GM19395 (cell line): ENCODE results near the gene DEFB123.
"Not testable (repeated sequence)": the region's sequence is repeated elsewhere in the genome, so short reads cannot be mapped to it uniquely, and the experiment has no call there.

Experiments
- ATAC-seq: cut with Tn5 transposase; IDR thresholded peaks from one replicate; pipeline ENCODE4 v1.9.1; 2021; ENCODE audit warnings: mild to moderate bottlenecking, moderate library complexity; ENCODE audit not compliant: unreplicated experiment

DEFB123 gene, protein sequence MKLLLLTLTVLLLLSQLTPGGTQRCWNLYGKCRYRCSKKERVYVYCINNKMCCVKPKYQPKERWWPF

DNA sequence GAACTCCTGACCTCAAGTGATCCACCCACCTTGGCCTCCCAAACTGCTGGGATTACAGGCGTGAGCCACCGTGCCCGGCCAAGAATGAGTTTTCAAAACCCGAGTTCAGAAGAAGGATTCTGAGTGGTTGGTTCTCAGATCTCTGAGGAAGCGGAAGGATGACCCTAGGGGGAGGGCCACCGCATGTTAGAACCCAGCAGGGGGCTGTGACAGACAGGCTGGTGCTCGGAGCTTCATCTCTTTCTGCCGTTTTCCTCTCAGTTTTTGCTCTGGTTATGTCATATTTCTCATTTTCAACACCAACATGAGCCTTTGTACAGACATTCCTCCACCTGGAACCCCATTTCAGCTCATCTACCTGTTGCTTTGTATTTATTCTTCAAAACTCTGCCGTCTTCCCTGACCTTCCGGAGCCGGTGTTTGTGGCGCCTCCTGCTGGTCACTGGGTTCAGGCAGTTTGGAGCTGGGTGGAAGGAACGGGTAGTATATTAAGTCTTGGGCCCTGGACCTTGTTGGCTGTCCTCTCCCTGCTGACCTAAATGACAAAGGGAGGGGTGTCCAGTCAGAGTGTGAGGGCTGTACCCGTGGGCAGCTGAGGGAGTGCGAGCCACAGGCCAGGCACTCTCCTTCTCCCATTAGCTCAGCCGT lies at the start of gene DEFB123:
DEFB123 (plus strand) TSS at position 621 of the 648 bp plus-strand sequence. CDS start 67 bp downstream, outside the sequence.
- ATAC-seq: no peak

DNA sequence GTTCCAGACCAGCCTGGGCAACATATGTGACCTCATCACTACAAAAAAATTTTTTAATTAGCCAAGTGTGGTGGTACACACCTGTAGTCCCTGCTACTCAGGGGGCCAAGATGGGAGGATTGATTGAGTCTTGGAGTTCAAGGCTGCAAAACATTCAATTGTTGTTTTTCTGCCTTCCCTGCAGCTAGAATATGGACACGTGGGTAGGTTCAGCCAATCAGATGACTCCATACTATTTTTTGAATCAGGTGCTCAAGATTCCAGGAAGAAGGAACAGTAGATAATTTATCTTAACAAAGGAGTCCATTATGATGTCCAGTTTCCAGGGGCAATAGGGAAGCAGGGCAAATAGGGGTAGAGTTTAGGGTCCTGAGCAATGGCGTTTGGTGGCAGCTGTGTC lies 47.6 kb upstream of the DEFB123 start:
- no peak for ATAC-seq

DNA sequence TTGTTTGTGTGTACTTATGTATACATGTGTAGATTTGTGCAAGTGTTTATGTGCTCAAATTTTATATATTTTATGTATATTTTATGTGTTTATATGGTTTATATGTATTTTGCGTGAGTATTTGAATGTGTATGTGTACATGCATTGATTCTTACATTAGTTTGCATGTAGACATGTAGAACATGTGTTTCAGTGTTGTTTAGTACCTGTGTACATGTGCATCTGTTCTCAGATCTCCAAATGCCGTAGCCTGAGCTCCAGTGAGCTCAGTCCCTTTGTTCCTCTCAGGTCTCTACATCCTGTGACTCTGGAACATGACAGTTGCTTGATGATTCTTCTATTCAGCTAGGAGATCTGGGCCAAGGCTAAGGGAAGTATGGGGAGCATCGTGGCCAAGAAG lies 45.5 kb upstream of the DEFB123 start:
- no peak for ATAC-seq

DNA sequence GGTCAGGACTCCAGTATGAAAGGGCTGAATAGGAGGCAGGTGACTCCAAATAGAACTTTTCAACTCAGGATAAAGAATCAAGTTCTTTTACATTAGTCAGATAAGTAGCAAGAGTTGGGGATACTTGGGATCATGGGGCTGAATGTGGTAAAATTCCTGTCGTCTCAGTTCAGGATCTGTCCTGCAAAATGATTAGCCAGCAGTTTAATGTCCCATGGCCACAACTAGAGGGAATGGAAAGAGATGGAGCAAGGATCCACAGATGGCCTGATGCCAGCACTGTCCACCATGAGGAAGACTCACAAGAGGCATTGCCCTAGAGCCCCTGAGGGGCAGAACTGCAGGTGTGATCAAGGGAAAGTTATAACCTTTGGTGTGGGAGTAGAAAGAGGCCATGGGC lies 36.5 kb upstream of the DEFB123 start:
- ATAC-seq: no peak

DNA sequence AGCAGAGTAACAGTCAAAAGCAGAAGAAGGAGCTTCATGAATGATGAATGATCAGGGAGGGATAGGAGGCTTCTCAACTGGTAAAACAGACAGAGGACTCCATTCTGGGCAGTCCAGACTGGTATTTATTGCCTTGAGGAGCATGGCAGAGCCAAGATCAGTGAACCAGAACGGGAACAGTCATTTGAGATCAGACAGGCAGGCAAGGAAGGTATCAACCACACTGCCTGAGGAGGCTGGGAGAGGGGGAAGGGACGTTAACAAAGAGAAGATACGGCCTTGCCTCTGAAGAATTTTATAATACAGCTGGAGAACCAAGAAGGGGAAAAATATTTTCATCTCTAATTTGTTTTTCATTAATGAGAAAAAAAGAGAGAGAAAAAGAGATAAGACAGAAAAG lies 34.3 kb upstream of the DEFB123 start, which contains the start of gene DEFB121:
DEFB121 (minus strand) TSS at position 101 of the 400 bp plus-strand sequence; CDS start at position 38, 63 bp downstream.
- ATAC-seq: no peak

DNA sequence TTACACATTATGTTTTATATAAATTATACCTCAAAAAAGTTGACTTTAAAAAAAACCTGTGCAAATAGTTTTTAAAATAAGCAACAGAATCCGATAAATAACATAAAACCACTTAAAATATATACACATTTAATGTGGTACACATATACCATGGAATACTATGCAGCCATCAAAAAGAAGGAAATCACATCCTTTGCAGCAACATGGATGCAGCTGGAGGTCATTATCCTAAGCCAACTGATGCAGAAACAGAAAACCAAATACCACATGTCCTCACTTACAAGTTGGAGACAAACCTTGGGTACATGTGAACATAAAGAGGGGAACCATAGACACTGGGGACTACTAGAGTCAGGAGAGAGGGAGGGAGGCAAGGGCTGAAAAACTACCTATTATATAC lies 30.4 kb upstream of the DEFB123 start:
- no peak for ATAC-seq

DNA sequence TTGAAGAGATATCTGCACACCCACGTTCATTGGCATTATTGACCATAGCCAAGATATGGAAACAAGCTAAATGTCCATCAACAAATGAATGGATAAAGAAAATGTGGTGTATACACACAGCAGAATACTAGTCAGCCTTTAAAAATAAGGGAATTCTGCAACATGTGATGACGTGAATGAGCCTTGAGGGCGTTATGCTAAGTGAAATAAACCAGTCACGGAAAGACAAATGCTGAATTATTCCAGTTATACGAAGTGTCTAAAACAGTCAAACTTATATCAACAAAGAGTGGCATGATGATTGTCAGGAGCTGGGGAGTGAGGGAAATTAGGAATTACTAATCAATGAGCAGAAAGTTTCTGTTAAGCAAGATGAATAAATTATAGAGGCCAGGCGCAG lies 26.1 kb upstream of the DEFB123 start:
- ATAC-seq: no peak

DNA sequence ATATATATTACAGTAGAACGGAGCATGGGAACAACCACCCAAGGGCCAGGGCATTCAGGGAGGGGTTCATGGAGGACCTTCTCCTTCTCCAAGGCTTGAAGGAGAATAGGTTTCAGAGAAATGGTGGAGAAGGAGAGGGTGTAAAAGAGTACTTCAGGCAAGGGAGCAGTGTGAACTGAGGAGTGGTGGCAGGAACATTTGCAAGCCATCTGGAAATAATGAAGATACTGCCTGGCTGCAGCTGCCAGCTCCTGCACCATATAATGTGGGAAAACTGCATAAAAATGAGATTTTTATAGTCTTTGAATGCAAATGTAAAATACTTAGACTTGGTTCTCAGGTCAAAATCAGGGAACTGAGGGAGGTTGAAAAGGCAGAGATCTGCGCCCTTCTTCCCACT lies 24.8 kb upstream of the DEFB123 start:
- no peak for ATAC-seq

DNA sequence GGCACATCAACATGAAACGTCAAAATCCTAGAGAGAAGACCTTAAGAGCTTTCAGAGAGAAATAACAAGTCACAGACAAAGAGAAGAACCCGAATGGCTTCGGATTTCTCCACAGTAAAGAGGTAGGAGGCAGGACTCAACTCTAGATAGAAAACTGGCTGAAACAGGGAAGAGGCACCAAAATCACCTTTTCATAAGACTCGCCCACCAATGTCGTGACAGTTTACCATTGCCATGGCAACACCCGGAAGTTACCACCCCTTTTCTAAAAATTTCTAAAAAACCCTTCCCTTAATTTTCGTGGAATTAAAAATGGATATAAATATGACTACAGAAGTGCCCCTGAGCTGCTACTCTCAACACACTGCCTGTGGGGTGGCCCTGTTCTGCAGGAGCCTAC lies 22.1 kb upstream of the DEFB123 start:
- ATAC-seq: no peak

DNA sequence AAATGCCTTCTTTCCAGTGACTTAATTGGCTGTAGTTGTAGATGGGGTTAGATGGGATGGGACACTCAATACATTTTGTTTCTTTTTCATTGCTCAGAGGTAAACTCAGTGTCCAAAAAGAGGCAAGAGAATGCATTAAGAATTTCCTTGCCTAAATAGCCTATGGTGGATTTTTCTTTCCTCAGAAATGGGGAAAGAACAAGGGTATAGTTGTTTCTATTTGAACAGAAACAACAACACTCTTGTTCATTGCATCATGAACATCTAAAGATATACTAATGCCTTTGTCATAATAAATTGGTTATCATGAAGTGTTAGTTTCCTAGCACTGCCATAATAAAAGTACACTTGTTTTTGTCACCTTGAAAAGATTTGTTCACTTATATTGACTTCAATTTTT lies 14.6 kb upstream of the DEFB123 start:
- no peak for ATAC-seq

DNA sequence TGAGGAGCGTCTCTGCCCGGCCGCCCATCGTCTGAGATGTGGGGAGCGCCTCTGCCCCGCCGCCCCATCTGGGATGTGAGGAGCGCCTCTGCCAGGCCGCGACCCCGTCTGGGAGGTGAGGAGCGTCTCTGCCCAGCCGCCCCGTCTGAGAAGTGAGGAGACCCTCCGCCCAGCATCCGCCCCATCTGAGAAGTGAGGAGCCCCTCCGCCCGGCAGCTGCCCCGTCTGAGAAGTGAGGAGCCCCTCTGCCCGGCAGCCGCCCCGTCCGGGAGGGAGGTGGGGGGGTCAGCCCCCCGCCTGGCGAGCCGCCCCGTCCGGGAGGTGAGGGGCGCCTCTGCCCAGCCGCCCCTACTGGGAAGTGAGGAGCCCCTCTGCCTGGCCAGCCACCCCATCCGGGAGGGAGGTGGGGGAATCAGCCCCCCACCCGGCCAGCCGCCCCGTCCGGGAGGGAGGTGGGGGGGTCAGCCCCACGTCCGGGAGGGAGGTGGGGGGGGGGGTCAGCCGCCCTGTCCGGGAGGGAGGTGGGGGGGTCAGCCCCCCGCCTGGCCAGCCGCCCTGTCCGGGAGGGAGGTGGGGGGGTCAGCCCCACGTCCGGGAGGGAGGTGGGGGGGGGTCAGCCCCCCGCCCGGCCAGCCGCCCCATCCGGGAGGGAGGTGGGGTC lies 13.4 kb upstream of the DEFB123 start:
- not testable (repeated sequence) for ATAC-seq

DNA sequence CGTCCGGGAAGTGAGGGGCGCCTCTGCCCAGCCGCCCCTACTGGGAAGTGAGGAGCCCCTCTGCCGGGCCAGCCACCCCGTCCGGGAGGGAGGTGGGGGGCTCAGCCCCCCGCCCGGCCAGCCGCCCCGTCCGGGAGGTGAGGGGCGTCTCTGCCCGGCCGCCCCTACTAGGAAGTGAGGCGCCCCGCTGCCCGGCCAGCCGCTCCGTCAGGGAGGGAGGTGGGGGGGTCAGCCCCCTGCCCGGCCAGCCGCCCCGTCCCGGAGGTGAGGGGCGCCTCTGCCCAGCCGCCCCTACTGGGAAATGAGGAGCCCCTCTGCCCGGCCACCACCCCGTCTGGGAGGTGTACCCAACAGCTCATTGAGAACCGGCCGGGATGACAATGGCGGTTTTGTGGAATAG lies 12.9 kb upstream of the DEFB123 start:
- ATAC-seq: not testable (repeated sequence)

DNA sequence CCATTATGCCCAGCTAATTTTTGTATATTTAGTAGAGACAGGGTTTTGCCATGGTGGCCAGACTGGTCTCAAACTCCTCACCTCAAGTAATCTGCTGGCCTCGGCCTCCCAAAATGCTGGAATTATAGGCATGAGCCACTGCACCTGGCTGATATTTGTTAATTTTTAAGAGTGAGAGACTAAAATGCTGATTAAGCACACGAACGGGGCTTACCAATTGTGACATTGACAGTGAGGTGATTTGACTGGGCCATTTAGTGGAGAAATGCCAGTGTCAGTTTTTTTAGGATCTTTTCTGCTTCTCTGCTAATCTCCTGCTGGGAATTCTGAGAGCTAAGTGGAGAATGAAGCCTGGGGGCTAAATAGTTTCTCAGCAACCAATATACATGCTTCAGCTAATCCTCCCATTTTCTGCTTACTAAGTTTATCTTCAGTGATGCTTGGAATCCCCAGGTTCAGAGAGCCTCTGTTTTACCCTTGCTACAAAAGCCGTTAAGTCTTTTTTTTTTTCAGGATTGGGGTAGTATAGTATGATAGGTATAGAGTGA lies 9.8 kb upstream of the DEFB123 start:
- ATAC-seq: no peak

DNA sequence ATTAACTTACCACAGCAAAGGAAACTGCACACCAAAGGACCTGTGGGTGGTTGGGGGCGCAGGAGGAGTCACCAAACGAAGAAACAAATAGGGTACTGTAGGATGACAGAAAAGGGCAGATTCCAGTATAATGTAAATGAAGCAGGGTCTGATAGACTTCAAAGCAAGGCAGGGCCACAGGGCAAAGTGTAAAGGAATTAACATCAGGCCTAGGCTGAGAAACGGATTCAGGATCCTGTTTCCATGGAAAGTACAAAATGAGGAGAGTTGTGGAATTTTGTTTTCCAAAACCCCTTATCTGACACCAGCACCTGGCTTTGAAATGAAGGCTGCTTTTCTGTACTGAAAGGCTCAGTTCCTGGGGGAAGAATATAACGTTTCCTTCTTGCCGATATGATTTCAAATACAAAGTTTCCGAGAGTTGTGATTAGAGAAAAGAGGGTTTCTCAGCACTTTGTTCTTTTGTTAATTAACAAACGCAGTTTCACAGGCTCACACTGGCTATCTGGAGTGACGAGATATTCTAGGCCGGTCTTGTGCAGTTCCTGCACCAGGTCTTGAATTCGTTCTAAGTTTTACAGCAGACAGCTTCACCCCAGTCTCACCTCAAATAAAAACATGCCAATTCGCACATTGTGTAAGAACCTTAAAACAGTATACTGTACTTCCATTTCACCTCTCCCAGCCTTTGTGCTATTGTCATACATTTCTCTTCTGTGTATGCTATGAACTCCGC lies 5.8 kb downstream of the DEFB123 start:
- ATAC-seq: no peak

DNA sequence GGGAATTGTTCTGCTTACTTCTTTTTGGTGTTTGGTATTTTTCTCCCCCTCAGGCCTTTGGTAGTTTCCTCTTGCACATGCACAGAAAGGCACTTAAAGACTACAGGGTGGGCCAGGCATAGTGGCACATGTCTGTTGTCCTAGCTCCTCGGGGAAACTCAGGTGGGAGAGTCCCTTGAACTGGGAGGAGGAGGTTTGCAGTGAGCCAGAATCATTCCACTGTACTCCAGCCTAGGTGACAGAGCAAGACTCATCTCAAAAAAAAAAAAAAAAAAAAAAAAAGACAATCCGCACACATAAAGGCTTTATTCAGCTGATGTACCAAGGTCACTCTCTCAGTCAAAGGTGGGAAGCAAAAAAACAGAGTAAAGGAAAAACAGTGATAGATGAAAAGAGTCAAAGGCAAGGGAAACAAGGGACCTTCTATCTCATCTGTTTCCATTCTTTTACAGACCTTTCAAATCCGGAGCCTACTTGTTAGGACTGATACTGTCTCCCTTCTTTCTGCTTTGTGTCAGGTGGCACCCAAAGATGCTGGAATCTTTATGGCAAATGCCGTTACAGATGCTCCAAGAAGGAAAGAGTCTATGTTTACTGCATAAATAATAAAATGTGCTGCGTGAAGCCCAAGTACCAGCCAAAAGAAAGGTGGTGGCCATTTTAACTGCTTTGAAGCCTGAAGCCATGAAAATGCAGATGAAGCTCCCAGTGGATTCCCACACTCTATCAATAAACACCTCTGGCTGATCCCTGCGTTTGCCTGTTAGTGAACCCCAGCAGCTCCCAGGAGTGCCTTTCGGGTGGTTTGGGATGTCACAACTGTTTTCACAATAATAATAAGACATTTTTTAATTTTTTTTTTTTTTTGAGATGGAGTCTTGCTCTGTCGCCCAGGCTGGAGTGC lies 9.3 kb downstream of the DEFB123 start:
- ATAC-seq: no peak

DNA sequence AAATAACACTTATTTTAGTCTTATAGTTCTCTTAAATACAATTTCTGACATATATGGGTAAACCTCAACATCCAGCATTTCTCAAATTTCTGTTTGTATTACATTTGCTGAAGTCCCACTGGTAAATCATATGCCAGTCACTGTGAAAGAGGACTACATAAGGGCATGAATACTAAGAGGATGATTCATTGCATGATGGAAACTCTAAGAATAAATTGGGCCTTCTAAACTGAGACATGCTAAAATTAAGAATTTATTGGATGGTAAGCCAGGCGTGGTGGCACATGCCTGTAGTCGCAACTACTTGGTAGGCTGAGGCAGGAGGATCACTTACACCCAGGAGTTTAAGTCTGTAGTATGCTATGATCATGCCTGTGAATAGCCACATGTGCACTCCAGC lies 12.1 kb downstream of the DEFB123 start:
- no peak for ATAC-seq

DNA sequence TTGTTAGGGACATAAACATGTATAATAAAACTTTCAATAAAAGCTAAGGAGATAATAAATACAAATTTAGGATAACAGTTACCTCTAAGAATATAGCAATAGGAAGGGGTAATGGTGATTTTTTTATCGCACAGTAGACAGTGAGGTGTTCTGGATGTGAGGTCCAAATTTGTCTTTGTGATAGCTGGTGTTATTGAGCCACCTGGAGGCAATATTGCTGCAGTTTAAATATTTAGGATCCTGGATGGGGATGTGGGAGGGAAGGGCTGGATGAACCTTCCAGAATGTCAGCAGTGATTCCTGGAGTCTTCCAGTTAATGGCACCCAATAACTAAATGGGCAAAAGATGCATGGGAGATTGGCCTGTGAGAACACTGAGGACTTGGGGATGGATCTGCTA lies 13.9 kb downstream of the DEFB123 start:
- no peak for ATAC-seq

DNA sequence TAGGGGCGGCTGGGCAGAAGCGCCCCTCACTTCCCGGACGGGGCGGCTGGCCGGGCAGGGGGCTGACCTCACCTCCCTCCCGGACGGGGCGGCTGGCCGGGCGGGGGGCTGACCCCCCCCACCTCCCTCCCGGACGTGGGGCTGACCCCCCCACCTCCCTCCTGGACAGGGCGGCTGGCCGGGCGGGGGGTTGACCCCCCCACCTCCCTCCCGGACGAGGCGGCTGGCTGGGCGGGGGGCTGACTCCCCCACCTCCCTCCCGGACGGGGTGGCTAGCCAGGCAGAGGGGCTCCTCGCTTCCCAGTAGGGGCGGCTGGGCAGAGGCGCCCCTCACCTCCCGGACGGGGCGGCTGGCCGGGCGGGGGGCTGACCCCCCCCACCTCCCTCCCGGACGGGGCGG lies 30.5 kb downstream of the DEFB123 start:
- not testable (repeated sequence) for ATAC-seq

DNA sequence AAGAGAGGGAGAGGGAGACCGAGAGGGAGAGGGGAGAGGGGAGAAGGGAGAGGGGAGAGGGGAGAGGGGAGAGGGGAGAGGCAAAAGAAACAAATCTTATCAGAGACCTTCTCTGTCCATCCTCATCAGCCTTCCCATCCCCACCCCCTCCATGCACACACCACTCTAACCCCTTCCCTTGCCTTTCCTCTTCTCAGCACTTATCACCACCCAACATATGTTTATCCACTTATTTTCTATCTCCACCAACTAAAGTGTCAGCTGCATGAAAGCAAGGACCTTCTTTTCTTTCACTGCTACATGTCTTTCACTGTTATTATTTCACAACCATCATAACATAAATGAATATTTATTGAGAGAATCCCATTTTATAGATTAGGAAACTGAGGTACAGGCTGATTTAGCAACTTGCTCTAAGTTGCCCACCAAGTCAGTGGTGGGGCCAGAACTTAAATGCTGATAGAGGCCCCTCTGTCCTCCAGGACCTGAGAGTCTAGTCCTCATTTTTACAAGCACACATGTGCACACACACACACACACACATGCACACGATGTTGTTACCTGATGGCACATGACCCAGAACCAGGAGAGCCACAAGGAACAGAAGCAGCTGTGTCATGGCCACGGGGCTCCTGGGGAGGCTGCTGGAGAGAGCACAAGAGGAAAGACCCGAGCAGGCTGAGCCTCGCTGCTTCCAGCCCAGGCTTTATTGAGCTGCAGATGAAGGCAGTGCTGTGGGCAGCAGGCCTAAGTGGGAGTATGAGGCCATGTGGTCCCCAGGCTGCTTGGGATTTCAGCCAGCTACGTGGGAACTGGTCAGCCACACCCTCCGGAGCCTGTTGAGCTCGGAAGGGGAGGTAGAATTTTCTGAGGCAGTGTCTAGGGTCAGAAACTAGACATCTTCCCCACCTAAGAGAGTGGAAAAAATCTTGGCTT lies 32.2 kb downstream of the DEFB123 start:
- no peak for ATAC-seq
